ENCODE measurements around the gene SH2B3.
A peak's percentile ranks its signal among the peaks of the same experiment; 100 is the strongest.
"Not testable (repeated sequence)": the region's sequence is repeated elsewhere in the genome, so short reads cannot be mapped to it uniquely, and the experiment has no call there.

Gene SH2B3

DNA sequence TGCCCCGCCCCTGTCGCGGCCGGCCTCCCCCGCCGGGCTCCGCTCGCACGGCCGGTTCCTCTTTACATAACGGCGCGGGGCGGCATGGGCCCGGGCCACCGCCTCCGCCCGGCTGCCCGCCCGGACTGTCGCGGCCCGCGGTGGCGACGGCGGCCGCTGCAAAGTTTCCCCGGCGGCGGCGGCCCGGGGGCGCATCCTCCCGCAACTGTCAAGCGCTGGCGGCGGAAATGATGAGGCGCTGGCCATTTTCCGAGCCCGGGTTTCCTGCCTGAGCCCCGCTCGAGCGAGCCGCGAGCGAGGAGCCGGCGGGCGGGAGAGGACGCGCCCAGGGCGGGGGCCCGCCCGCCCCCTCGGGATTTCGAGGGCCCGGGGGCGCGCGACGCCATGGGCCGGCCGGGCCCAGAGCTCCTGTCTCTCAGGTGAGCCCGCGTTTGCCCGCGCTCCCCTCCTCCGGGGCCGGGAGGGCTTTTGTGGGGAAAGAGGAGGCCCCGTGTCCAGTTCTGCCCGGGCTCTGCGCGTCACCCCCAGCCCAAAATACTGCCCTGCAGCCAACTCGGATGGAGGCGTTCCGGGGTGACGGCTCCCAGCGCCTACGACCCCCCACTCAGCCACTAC is at the start of gene SH2B3:
Gene SH2B3 (plus strand): TSS at position 65 of the 615 bp plus-strand sequence. CDS start 12,223 bp downstream, outside the sequence.
- DNase-seq: no peak

DNA sequence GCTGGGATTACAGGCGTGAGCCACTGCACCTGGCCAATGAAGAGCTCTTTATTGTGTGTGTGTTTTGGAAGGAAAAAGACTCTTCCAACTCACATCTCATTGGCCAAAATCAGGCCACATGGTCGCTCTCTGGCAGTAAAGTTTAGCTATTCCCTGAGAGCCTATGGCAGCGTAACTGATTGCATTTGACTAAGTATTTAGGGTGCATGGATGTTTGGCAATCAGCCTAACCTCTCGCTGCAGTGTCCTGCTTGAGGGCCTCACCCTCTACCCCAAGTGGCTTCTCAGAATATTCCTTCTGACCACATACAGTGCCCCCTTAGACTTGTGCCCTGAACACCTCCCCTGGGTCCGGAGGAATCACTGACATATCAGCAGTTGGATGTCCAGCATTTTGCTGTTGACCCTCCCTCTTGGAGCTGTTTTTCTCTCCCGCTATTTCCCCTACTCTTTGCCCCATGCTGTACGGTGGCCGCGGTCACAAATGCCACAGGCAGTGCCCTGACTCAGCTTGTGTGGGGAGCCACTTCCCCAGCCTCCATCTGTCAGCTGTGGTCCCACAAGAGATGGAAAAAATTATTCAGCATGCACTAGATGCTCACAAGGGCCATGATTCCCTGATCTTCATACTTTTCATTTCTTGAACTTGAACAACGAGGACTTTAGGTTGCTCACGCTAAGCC is 46.4 kb upstream of the SH2B3 start:
- no peak for DNase-seq

DNA sequence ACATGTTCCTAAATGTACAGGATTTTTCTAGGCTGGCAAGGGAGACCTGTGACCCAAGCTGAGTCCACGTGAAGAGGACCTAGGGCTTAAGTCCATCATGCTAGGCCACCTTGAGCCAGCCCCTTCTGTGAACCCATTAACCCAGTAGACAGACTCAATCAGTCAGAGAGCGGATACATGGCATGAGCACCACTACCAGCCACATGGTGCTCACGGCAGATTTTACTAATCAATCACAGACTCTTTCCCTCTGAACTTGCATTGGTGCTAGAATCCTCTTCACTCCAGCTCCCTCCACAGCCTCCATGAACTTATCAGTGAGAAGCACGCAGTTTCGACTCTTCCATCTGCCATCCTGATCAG is 45.8 kb upstream of the SH2B3 start:
- no peak for DNase-seq

DNA sequence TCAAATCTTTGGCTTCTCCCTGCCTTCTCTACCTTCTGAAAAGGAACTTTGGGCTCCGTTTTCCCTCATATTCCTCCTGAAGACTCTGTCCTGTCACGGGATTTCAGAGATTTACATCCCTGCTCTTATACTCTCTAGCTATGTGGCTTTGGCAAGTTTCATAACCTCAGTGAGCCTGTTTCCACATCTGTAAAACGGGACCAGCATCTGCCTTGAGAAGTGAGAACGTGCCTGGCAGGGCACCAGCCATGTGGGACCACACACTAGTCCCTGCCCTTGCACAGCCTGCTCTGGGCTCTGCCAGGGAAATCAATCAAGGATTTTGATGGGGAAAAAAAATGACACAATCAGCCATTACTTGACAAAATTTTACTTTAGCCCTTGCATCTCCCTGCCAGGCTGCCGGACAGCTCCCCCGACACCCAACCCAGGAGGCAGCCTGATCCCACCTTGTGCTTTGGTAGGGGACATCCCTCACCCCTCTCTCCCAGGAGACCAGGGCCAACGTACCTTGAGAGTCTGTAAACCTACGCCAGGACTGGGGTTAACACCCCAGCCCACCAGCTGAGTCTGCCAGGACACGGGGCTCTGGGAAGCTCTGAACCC is 45.3 kb upstream of the SH2B3 start:
- no peak for DNase-seq

DNA sequence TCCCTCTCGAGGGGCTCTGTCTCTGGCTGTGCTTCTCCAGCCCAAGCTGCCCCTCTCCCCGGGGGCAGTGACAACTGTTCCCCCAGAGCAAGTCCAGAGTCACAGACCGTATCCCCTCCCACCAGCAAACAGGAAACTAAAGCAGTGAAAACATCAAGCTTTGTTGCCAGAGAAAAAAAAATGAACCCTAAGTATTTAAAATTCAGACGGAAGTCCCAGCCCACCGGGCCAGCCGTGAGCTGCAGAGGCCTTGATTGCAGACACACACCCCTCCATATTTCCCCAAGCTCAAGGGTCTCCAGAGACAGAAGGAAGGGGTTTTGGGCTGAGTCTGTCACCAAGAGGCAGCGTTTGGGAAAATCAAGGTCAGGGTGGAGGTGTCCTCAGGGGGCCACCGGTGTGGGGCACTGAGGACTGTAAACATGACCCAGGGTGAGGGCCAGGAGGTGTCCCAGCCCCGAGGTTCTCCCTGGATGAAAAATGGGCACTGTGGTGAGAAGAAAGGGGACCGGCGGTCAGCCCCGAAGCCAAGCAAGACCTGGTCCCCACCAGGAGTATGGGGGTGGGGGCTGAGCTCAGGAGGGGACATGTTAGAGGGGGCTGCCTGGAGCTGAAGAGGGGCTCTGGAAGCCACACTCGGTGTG is 44.5 kb upstream of the SH2B3 start:
- DNase-seq: no peak

DNA sequence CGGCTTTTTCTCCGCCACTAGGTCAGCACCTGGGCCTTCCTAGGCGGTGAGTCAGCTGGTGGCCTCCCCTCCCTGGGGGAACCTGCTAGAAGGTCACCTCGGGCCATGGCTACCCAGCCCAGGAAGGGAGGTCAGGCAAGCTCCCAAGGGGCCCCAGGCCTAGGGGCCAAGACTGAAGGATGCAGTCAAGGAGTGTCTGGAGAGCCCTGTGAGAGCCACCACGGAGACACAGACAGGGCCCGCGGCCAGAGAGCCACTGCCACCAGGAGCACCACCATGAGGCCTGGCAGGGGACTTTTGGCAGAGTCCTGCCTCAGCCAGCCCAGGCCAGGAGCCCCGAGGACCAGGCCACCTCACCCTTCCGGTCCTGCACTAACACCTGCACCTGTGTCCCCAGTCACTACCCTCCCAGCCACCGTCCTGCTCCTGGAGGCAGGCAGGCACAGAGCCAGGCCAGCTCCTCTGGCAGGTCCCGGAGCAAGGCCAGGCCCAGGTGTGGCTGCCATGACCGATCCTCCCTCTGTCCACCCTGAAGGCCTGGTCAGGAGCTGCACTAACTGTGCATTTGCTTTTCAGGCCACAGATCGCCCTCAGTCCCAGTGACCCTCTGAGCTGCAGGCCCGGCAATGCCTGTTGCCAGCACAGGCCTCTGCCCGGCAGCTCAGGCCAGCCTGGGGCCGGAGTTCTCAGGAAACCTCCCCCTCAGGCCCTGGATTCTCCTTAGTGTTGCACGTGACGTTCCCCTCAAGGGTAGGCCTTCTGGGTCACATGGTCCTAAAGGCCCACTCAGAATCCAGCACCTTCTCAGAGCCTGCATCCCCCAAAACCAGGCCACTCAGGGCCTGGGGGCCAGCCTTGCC is 43.8 kb upstream of the SH2B3 start:
- no peak for DNase-seq

DNA sequence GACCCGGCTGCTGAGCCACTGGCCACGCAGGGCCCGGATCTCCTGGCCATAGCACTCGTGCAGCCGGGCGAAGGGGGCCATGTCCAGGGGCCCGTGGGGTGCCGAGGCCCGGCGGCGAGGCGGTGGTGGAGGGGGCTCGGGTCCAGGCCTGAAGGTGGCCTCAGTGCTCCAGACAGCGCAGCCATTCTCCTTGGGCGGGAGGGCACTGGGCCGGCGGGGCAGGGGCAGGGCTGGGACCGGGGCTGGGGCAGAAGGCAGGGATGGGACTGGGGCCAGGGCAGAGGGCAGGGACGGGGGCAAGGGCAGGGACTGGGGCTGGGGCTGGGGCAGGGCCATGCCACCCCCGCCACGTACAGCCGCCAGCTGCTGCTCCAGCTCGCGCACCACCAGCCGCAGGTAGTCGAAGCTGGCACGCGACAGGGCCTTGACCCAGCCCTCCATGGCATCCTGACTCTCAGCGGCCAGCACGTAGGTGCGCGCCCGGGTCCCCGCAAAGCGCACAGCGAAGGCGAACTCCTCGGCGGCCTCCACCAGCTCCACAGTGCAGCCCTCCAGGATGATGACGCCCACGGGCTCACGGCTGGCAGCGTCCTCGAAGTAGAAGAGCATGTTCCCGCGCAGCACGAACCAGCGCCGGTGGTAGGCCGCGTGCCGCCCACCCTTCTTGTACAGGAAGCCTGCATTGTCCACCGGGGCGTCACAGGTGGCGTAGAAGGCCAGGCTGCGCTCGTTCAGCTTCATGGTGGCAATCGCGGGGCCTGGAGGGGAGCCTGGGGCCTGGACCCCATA is 42.8 kb upstream of the SH2B3 start:
- no peak for DNase-seq

DNA sequence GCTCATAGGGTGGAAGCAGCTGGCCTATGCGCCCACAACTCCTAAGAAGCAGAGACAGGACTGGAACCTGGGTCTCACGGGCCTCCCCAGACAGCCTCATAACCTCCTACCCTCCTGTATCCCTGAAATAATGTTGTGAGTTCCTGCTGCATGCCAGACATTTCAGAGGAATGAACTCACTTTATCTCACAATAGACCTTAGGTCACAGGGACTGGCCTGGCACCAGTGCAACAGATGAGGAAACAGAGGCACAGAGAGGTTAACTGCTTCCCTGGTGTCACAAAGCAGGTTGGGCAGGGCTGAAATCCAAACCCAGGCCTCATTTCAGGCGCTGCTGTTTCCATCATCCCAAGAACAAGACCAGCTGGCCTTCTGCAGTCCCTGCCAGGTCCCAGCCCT is 42.1 kb upstream of the SH2B3 start:
- DNase-seq: no peak

DNA sequence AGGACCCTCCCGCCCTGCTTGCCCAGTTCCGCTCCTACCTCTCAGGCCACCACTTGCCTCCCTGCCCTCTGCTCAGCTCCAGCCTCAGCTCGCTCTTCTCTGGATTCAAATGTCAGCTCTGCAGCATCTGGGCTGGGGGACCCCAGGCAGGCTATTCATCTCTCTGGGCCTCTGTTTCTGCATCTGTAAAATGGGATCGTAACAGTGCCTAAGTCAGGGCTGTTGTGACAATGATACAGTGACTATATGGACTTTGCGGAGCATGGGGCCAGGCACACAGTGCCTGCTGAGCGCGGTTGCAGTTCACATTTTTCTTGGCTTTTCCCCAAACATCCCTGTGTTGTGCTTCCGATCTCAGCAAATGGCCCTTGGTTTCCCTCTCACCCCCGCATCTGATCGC is 39.6 kb upstream of the SH2B3 start:
- DNase-seq: no peak

DNA sequence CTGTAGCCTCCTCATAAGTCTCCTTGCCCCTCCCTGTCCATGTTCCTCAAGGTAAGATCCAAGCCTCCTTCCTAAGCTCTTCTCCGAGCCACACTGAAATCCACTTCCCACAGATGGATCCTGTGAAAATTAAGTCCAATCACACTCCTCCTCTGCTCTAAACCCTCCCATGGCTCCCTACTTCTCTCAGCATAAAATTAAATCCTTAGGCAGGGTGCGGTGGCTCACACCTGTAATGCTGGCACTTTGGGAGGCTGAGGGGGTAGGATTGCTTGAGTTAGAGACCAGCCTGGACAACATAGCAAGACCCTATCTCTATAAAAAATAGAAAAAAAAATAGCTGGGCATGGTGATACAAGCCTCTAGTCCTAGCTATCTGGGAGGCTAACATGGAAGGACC is 39.1 kb upstream of the SH2B3 start:
- DNase-seq: no peak

DNA sequence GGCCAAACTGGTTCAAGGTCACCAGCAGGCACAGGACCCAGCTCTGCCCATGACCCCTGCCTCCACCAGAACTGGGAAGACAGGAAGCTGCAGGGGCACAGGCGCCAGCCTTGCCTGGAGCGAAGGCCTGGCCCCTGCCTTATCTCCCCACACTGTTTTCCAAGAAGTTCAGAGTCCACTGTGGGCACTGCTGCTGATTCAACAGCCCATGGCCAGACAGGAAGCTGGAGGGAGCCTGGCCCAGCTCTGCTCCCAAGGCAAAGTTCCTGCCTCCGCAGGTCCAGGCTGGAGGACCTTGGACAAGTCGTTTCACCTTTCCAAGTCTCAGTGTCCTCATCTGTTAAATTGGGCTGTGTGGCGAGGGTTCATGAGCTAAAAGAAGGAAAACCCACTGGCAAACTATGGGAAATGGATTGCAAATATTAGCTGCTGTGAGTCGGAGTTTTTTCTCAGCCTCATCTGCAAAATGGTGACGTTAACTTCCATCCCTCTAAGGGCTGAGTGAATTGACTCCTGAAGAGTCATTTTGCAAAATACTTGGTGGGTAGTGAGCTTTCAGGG is 38.0 kb upstream of the SH2B3 start:
- DNase-seq: no peak

DNA sequence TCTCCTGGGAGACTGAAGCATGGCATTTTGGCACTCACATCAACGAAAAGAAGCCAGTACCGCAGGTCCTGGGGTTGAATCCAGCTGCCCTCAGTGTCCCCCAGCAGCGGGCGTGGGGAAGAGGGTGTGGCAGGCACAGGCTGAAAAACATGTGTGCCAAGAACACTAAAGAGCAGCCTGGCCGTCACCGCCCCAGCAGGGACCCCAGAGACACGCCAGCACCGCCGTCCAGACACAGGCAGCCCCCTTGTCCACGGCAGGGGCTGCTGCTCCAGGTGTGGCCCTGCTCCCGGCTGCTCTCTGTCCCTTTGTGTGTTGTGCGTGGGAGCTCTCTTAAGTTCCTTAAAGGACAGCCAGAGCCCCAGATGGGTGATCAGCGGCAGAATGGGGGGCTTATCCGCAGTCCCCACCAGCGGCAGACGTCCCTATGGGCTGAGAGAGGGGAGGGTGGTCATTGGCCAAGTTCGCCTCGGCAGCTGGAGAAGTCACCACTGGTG is 37.4 kb upstream of the SH2B3 start:
- DNase-seq: no peak

DNA sequence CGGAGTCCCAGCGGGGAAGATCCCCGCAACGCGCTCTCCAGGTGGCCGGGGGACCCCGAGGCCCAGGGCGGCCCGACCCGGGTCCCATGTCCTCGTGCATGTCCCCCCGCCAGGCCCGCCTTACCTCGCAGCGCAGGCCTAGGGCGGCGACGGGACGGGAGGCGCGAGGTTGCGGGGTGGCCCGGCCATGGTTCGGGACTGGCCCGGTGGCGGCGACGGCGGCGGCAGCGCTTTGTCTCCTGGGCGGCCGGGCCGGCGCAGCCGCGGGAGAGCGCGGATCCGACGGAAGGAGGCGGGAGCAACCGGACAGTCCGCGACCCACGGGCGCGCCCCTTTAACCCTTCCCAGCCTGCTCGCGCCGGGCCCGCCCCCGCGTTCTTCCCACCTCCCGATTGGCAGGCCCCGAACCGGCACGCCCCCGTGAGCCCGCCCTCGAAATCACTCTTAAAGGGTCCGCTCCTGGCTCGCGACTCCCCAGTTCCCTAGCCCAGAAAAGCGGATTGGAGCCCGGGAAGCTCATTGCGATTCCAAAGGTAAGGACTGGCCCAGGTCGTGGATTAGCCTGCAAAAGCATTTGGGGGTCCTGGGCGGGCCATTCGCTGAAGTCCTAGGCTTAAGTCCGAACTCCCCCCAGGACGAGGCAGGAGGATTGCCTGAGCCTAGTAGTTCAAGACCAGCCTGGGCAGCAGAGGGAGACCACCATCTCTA is 36.8 kb upstream of the SH2B3 start, which contains the start of gene PHETA1:
Gene PHETA1 (minus strand): TSS at position 308 of the 708 bp plus-strand sequence. CDS start 5,668 bp downstream, outside the sequence.
- DNase-seq: peak; percentile 25

DNA sequence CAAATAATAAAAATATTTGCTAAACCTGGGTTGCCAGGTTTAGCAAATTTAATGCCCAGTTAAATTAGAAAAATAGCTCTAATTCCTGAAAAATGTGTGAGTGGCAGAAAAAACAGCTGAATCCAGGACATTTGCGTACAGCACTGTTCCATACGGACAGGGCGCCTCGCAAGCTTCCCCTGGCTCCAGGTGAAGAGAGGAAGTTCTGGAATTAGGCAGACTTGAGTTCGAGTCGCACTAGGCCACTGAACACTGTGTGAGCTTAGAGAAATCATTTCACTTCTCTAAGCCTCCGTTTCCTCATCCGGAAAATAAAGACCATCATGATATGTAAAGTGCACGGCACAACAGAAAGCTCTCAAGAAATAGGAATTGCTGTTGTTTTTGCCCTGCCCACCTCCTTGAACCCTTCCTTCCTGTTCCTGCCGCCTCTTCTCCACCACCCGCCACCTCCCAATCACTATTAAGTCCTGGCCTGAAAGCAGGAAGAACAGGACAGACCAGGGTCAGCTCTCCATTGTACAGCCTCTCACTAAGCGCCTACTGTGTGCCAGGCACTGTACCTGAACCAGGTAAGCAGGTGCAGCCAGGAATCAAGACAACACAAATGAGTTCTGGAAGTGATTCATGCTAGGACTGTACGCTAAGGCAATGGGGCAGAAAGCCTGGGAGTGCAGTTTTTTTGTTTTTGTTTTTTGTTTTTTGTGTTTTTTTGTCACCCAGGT is 36.1 kb upstream of the SH2B3 start:
- DNase-seq: no peak

DNA sequence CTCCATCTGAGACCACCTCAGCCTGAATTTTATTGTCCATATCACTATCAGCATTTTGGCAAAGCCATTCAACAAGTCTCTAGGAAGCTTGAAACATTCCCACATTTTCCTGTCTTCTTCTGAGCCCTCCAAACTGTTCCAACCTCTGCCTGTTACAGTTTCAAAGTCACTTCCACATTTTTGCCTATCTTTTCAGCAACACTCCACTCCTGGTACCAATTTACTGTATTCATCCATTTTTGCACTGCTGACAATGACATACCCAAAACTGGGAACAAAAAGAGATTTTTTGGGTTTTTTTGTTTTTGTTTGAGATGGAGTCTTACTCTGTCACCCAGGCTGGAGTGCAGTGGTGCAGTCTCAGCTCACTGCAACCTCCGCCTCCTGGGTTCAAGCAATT is 32.5 kb upstream of the SH2B3 start:
- DNase-seq: not testable (repeated sequence)

DNA sequence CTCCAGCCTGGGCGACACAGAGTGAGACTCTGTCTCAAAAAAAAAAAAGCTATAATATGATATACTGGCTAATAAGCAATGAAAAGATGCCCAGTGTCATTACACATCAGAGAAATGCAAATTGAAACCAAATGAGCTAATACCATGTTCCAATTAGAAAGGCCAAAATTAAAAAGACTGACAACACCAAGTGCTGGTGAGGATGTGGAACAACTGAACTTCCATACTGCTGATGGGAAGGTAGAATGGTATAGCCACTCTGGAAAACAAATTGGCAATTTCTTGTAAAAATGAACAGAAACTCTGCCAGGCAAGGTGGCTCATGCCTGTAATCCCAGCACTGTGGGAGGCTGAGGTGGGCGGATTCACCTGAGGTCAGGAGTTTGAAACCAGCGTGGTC is 28.3 kb upstream of the SH2B3 start:
- no peak for DNase-seq

DNA sequence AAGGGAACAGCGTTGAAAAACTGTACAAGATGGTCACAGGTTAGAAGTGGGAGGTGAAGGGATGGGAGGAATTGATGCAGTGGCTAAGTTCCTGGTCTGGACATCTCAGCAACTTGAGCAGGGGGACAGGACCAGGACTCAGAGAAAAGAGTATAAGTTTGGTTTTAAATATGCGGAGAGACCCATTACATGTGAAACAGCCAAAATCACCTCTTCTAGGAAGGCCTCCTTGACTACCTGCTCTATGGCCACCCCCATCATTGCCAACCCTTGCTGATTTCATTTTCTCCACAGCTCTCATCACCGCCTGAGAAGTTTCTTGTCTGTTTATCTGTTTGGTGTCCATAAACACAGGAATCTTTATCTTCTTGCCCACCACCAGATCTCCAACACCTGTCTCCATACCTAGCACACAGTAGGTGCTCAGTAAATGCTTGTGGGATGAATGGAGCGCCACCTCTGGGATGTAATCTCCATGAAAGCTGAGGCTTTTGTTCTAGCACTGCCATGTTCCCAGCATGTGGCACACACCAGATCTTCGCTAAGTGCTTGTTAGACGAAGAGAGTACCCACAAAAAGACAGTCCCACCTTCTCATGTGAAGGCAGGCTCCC is 25.7 kb upstream of the SH2B3 start:
- DNase-seq: no peak

DNA sequence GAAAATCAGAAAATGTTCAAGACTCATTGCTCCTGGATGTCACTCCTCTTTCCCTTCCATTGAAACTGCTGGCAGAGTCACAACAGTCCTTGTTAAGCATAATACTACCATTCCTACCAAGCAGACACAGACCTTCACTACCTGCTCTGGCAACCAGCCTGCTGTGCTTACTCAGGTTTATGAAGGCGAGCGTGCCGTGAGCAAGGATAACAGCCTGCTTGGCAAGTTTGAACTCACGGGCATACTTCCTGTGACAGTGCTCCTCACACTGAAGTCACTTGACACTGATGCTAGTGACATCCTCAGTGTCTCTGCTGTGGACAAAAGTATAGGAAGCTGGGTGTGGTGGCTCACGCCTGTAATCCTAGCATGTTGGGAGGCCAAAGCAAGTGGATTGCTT is 21.1 kb upstream of the SH2B3 start:
- no peak for DNase-seq

DNA sequence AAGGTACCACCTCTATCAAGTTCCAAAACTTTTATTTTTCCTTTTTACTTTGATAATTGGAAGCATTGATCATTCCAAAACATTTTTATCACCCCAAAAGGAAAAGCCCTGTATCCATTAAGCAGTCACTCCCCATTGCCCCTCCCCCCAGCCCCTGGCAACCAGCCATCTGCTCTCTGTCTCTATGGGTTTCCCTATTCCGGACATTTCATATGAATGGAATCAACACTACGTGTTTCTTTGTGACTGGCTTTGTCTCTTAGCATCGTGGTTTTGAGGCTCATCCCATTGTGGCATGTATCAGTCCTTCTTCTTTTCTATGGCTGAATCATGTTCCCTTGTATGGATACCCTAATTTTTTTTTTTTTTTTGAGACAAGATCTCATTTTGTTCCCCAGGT is 18.8 kb upstream of the SH2B3 start:
- DNase-seq: no peak

All from NCI-H187 treated with DMSO at 0.1 percent for 48 hours (cell line).